Heart left ventricle (tissue), 13 donors: ENCODE data around the gene MAGI2.

Experiments
- CTCF ChIP-seq, 12 donors: fragments of 200-600 bp; sonication (generic) in 4 of 12; IDR thresholded peaks; one replicate each; pipeline versions ENCODE4 v1.5.0 to v1.8.0; 2018 to 2022; ENCODE audit warnings: antibody characterized with exemption in 12 of 12, mild to moderate bottlenecking in 5 of 12
- POLR2A ChIP-seq, 2 donors: fragments of 450-650 bp; IDR thresholded peaks; one replicate each; pipeline ENCODE4 v1.6.1; 2017; ENCODE audit warnings: antibody characterized with exemption in 2 of 2, mild to moderate bottlenecking in 2 of 2, moderate library complexity in 2 of 2
- donor health status: ischemic (EF 13 %, LVEDD 7.1; RV severe dilation, severe dysfunction).
- donor health status: DM: no; HTN: yes; CAD: no.
- donor health status: DM: no; HTN: no; CAD: no.
- donor health status: ischemic (EF 25% LVEDD 6.9; RV normal size, moderate dysfunction).
- donor health status: ischemic (EF 25% LVEDD 5.7; RV mildly dilated, moderate dysfunction).
- donor health status: ischemic (EF 35%, LVEDD 5.7; RV mildly dilated, moderate dysfunction).
- donor health status: nonischemic (EF 11% LVEDD 7.7; RV severe dilation, severe dysfunction).
- donor health status: DM: yes; HTN: yes; CAD: no.
- donor health status: PGD.
- donor health status: ischemic (EF 29% LVEDD 5.4; RV normal size, mild dysfunction).
- donor health status: nonischemic (EF 23%, LVEDD 6.1; RV moderate dilation, normal function).

GRCh38 chr7:79078273-79078672, 375.2 kb downstream of the MAGI2 start:
- TF ChIP-seq POLR2A (IDR thresholded peaks at IDR 0.05) (no peak), CTCF (IDR thresholded peaks at IDR 0.05) (no peak)
